Esophagus muscularis mucosa (tissue), 2 donors: Measurements from ENCODE around the gene PMIS2.

Experiments
- POLR2A ChIP-seq: fragments of 450-650 bp; IDR thresholded peaks from one replicate; pipeline ENCODE4 v1.6.1; 2017; ENCODE audit warnings: antibody characterized with exemption, moderate library complexity, mild to moderate bottlenecking, low read depth
- POLR2AphosphoS5 ChIP-seq, 2 donors: sonication (generic); formaldehyde crosslinking; IDR thresholded peaks; one replicate each; pipeline ENCODE4 v1.6.1; 2017; ENCODE audit warnings: antibody characterized with exemption in 2 of 2

DNA sequence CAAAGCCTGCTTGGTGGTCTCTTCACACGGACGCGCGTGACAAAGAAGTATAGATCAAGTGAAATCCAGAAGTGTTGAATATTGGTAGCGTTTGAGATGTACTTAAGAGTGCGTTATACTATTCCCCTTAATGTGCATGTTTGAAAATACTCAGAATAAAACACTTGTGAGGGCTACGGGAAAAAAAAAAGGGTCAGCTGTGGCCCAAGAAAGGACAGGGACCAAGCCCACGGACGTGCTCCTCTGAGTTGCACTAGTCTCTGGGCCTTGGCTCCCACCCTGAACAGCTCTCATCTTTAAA is 42.2 kb downstream of the PMIS2 start:
- no peak for TF ChIP-seq POLR2A
- no peak for TF ChIP-seq POLR2AphosphoS5 (IDR thresholded peaks at IDR 0.05)
